ENCODE measurements around the gene SCRN1. TPM values are rescaled to one million over a fixed set of nuclear protein-coding genes. Genes with fewer than 3 reads are reported as not detected.

The SCRN1 gene
- total and polyA plus RNA-seq, 2 of the 4 experiments (the other 2 are of a cell fraction) = 57.1 to 124 TPM

- no peaks in the 10 kb centered on the region for H4K20me1 ChIP-seq (ENCODE audit: insufficient read depth, low read length)
- no peaks in the 10 kb centered on the region for H3K79me1 ChIP-seq (ENCODE audit: low read depth in 1 of 2, low read length in 2 of 2)
- H3K4me1 ChIP-seq (ENCODE audit: control insufficient read depth, insufficient read depth, low read length) = no peaks in the 10 kb centered on the region
- H2BK5ac ChIP-seq (ENCODE audit: low read depth, low read length, poor library complexity, severe bottlenecking) = no peak overlapping the region
- no peak overlapping the region for H3K4me3 ChIP-seq (ENCODE audit: insufficient read depth, low read depth, low read length)
- intact Hi-C loops (cut with micrococcal nuclease) = loop anchor here (2.0 kb wide), 1 partner anchor 183 kb away; no protein-coding TSS in a partner anchor
- H3K18ac ChIP-seq (ENCODE audit: low read depth, low read length) = no peak overlapping the region
- no peak overlapping the region for H2AK5ac ChIP-seq (ENCODE audit: low read depth, low read length)
- no peak overlapping the region for H4K8ac ChIP-seq (ENCODE audit: low read depth in 2 of 2, low read length in 2 of 2)
- no peak overlapping the region for H3K4me2 ChIP-seq (ENCODE audit: low read depth, low read length)
- no peaks in the 10 kb centered on the region for H3K9me3 ChIP-seq (ENCODE audit: control insufficient read depth, insufficient read depth, low read length)
- no peak overlapping the region for H2BK15ac ChIP-seq (ENCODE audit: low read depth, low read length)
- H3K14ac ChIP-seq (replicated peaks; ENCODE audit: low read depth, low read length) = no peak overlapping the region
- no peak overlapping the region for H2AFZ ChIP-seq (replicated peaks; ENCODE audit: low read length, poor library complexity)
- no CpG with 5 or more reads among the region's 2 CpGs for WGBS, 2 experiments (ENCODE audit: extremely low coverage in 2 of 2, insufficient read length in 1 of 2)
- peak; percentile 29; the same call in 1 of the 2 replicates for ATAC-seq (ENCODE audit: low read depth)
- H3K27me3 ChIP-seq (ENCODE audit: control insufficient read depth, insufficient read depth, low read length) = peaks cover 17% of the 10 kb centered on the region
- no peaks in the 10 kb centered on the region for H3K9me1 ChIP-seq (ENCODE audit: insufficient read depth, low read length)
- no peak overlapping the region for H2BK20ac ChIP-seq (ENCODE audit: low read depth, low read length)
- no peak overlapping the region for H3K56ac ChIP-seq (ENCODE audit: extremely low read depth, insufficient read depth, low read length)
- POLR2A ChIA-PET (ENCODE audit: unreplicated experiment) = no interaction called here
- dilution Hi-C loops (cut with HindIII; ENCODE audit: low sequenced_read_pairs, unreplicated experiment) = no loop called here
- H4K91ac ChIP-seq (ENCODE audit: insufficient read depth, low read depth, low read length) = no peak overlapping the region
- no peak overlapping the region for H3K27ac ChIP-seq (ENCODE audit: insufficient read depth, low read length)
- TF ChIP-seq, protein P1, sequence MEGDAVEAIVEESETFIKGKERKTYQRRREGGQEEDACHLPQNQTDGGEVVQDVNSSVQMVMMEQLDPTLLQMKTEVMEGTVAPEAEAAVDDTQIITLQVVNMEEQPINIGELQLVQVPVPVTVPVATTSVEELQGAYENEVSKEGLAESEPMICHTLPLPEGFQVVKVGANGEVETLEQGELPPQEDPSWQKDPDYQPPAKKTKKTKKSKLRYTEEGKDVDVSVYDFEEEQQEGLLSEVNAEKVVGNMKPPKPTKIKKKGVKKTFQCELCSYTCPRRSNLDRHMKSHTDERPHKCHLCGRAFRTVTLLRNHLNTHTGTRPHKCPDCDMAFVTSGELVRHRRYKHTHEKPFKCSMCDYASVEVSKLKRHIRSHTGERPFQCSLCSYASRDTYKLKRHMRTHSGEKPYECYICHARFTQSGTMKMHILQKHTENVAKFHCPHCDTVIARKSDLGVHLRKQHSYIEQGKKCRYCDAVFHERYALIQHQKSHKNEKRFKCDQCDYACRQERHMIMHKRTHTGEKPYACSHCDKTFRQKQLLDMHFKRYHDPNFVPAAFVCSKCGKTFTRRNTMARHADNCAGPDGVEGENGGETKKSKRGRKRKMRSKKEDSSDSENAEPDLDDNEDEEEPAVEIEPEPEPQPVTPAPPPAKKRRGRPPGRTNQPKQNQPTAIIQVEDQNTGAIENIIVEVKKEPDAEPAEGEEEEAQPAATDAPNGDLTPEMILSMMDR (conservative IDR thresholded peaks at IDR 0.05; ENCODE audit: low read depth, low read length) = no peak
- TF ChIP-seq, protein P2, sequence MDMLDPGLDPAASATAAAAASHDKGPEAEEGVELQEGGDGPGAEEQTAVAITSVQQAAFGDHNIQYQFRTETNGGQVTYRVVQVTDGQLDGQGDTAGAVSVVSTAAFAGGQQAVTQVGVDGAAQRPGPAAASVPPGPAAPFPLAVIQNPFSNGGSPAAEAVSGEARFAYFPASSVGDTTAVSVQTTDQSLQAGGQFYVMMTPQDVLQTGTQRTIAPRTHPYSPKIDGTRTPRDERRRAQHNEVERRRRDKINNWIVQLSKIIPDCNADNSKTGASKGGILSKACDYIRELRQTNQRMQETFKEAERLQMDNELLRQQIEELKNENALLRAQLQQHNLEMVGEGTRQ (IDR thresholded peaks at IDR 0.05; ENCODE audit: low read depth, low read length) = peak; percentile 54
- DNase-seq = peak; percentile 21
- H3K4ac ChIP-seq (ENCODE audit: low read depth, low read length) = no peak overlapping the region
- no TSS peak for BruUV-seq (replicated peaks)
- no peak overlapping the region for H3K23ac ChIP-seq (ENCODE audit: low read depth, low read length)
- no peak overlapping the region for H2BK120ac ChIP-seq (ENCODE audit: low read depth, low read length)
- no peak overlapping the region for H3K9ac ChIP-seq (ENCODE audit: low read depth, low read length)
- CTCF ChIA-PET = interaction anchor here (0.9 kb wide), 1 partner anchor 42 kb away, joined by 3 read pairs; no protein-coding TSS in a partner anchor
- no peak overlapping the region for H4K5ac ChIP-seq (ENCODE audit: low read depth, low read length)
- H3K36me3 ChIP-seq (ENCODE audit: control insufficient read depth, insufficient read depth, low read length) = no peaks in the 10 kb centered on the region
- H2AK9ac ChIP-seq (replicated peaks; ENCODE audit: low read depth, low read length, poor library complexity) = no peak overlapping the region
- in situ Hi-C loops (cut with MboI; ENCODE audit: low sequenced_read_pairs) = loop anchor here (10.0 kb wide), 1 partner anchor 195 kb away; no protein-coding TSS in a partner anchor
Observed at GRCh38 chr7:29879609-29880008, 110.0 kb downstream of the SCRN1 start.

Measured in IMR-90 (cell line).